Nephron progenitor cell (in vitro differentiated cells): ENCODE measurements around the gene FIP1L1.
"Not testable (repeated sequence)": the region's sequence is repeated elsewhere in the genome, so short reads cannot be mapped to it uniquely, and the experiment has no call there.

Source experiments
- DNase-seq: peaks from one replicate; pipeline ENCODE4 v3.0.0; 2021
- H3K27ac Mint-ChIP-seq: 2 replicates; pipeline ENCODE4 v1.8.0; 2021; ENCODE audit warnings: mild to moderate bottlenecking, moderate library complexity, mixed read lengths
- H3K27me3 Mint-ChIP-seq: 2 replicates; pipeline ENCODE4 v1.8.0; 2021; ENCODE audit warnings: mild to moderate bottlenecking, low read depth, mixed read lengths; ENCODE audit not compliant: poor library complexity
- H3K36me3 Mint-ChIP-seq: 2 replicates; pipeline ENCODE4 v1.8.0; 2021; ENCODE audit warnings: low read depth, mixed read lengths
- H3K4me1 Mint-ChIP-seq: 2 replicates; pipeline ENCODE4 v1.8.0; 2021; ENCODE audit warnings: mixed read lengths
- H3K4me3 Mint-ChIP-seq: 2 replicates; pipeline ENCODE4 v1.8.0; 2021; ENCODE audit warnings: mild to moderate bottlenecking, moderate library complexity, mixed read lengths
- H3K9me3 Mint-ChIP-seq: 2 replicates; pipeline ENCODE4 v1.8.0; 2021; ENCODE audit warnings: mild to moderate bottlenecking, moderate library complexity, mixed read lengths
- CTCF ChIP-seq: fragments of 200-600 bp; sonication (generic); IDR thresholded peaks from 2 replicates; pipeline ENCODE4 v1.5.0; 2021; ENCODE audit warnings: antibody characterized with exemption

Gene FIP1L1

GRCh38 chr4:53374777-53375258 lies 2.6 kb upstream of the FIP1L1 start:
- Mint-ChIP-seq H3K4me1 (peaks cover 22% of the 10 kb centered on the region), H3K27ac (no peak overlapping the region), H3K27me3 (peaks cover 57% of the 10 kb centered on the region)

DNA sequence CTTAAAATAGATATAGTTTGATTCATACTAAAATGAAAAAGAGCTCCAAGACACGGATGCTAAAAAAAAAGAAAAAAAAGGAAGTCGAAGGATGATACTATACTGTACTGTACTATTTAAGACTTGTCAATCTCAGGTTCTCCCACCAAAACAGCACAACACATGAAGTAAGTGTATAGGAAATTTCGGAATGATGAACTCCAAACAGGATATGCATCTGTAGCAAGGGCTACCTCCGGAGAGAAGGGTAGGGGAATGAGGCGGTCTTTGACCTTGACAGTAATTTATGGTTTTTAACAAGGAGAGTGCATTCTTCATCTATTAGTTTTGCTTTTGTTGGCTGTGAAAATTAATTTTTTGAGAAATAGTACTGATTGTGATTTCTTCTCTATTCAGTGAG lies 541 bp upstream of the FIP1L1 start:
- Mint-ChIP-seq H3K36me3 (peaks cover 10% of the 10 kb centered on the region), H3K4me3 (peak overlapping the region; percentile 97), H3K9me3 (no peaks in the 10 kb centered on the region), H3K27ac (no peak overlapping the region), H3K4me1 (peaks cover 30% of the 10 kb centered on the region), H3K27me3 (peaks cover 36% of the 10 kb centered on the region)
- DNase-seq: no peak
- TF ChIP-seq CTCF: no peak

More at GRCh38 chr4:53374777-53375258, 2.6 kb upstream of the FIP1L1 start:
- H3K36me3 Mint-ChIP-seq: peaks cover 4% of the 10 kb centered on the region
- DNase-seq: no peak
- no peaks in the 10 kb centered on the region for H3K9me3 Mint-ChIP-seq
- H3K4me3 Mint-ChIP-seq: no peak overlapping the region
- no peak for TF ChIP-seq CTCF

GRCh38 chr4:53378171-53378482 lies 686 bp downstream of the FIP1L1 start:
- no peak for DNase-seq
- peaks cover 19% of the 10 kb centered on the region for H3K36me3 Mint-ChIP-seq
- H3K27ac Mint-ChIP-seq: peak overlapping the region; percentile 82
- H3K9me3 Mint-ChIP-seq: no peaks in the 10 kb centered on the region
- H3K4me3 Mint-ChIP-seq: peak overlapping the region; percentile 97
- no peak for TF ChIP-seq CTCF
- peaks cover 24% of the 10 kb centered on the region for H3K27me3 Mint-ChIP-seq
- H3K4me1 Mint-ChIP-seq: peaks cover 30% of the 10 kb centered on the region

DNA sequence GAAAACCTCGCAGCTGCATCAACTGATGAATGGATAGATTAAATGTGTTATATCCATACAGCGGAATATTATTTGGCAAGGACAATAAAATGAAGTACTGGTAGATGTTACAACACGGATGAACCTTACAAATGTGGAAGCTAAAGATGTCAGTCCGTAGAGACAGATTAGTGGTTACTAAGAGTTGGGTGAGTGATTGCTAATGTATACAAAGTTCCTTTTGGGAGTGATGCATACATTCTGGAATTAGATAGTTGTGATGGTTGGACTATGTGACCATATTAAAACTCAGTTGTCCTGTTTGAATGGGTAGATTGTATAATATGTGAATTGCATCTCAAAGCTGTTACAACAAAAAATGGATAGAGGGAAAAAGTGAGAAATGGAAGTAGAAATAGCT lies 2.8 kb downstream of the FIP1L1 start:
- H3K27ac Mint-ChIP-seq: no peak overlapping the region
- H3K36me3 Mint-ChIP-seq: peaks cover 34% of the 10 kb centered on the region
- TF ChIP-seq CTCF: no peak
- DNase-seq: no peak
- peaks cover 30% of the 10 kb centered on the region for H3K4me1 Mint-ChIP-seq
- H3K4me3 Mint-ChIP-seq: peak overlapping the region; percentile 9
- H3K27me3 Mint-ChIP-seq: peaks cover 7% of the 10 kb centered on the region
- no peaks in the 10 kb centered on the region for H3K9me3 Mint-ChIP-seq

DNA sequence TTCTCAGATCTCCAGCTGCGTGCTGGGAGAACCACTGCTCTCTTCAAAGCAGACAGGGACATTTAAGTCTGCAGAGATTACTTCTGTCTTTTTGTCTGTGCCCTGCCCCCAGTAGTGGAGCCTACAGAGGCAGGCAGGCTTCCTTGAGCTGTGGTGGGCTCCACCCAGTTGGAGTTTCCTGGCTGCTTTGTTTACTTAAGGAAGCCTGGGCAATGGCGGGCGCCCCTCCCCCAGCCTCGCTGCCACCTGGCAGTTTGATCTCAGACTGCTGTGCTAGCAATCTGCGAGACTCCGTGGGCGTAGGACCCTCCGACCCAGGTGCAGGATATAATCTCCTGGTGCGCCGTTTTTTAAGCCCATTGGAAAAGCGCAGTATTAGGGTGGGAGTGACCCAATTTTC lies 32.0 kb downstream of the FIP1L1 start:
- not testable (repeated sequence) for H3K27ac Mint-ChIP-seq, H3K4me1 Mint-ChIP-seq, H3K27me3 Mint-ChIP-seq, DNase-seq, H3K4me3 Mint-ChIP-seq
- peaks cover 68% of the 10 kb centered on the region for H3K36me3 Mint-ChIP-seq
- peaks cover 46% of the 10 kb centered on the region for H3K9me3 Mint-ChIP-seq

- Mint-ChIP-seq H3K4me1 (no peaks in the 10 kb centered on the region), H3K9me3 (no peaks in the 10 kb centered on the region), H3K27me3 (no peaks in the 10 kb centered on the region), H3K36me3 (peaks cover 28% of the 10 kb centered on the region), H3K27ac (no peak overlapping the region), H3K4me3 (no peak overlapping the region)
- DNase-seq: no peak
- no peak for TF ChIP-seq CTCF
Observed at GRCh38 chr4:53419208-53419607, 41.8 kb downstream of the FIP1L1 start.
